GM18507 (cell line): ENCODE results near the gene MPV17L.
"Not testable (repeated sequence)": the region's sequence is repeated elsewhere in the genome, so short reads cannot be mapped to it uniquely, and the experiment has no call there.

Experiments used
- DNase-seq: peaks from one replicate; pipeline ENCODE4 v3.0.0; 2011; ENCODE audit warnings: low read depth; ENCODE audit not compliant: insufficient read length; ENCODE audit errors: extremely low spot score
- FAIRE-seq: peaks from 2 replicates; lab custom pipeline; 2011; peaks lifted over from hg19 to GRCh38; lab: Jason Lieb, UNC

Gene MPV17L

GRCh38 chr16:15443753-15444152 is 48.2 kb downstream of the MPV17L start:
- DNase-seq (no peak), FAIRE-seq (no peak)

- no peak for DNase-seq
- FAIRE-seq: no peak
Observed at GRCh38 chr16:15444264-15444663, 48.7 kb downstream of the MPV17L start.

- FAIRE-seq (no peak), DNase-seq (no peak)
Observed at GRCh38 chr16:15445450-15445849, 49.9 kb downstream of the MPV17L start.

- FAIRE-seq (no peak), DNase-seq (no peak)
Observed at GRCh38 chr16:15446901-15447300, 51.3 kb downstream of the MPV17L start.

- FAIRE-seq (no peak), DNase-seq (no peak)
Observed at GRCh38 chr16:15450624-15451023, 55.1 kb downstream of the MPV17L start.

- no peak for FAIRE-seq
- no peak for DNase-seq
Observed at GRCh38 chr16:15451098-15451731, 55.7 kb downstream of the MPV17L start.

- DNase-seq: no peak
- no peak for FAIRE-seq
Observed at GRCh38 chr16:15452246-15452855, 56.8 kb downstream of the MPV17L start.

GRCh38 chr16:15453296-15453695 is 57.7 kb downstream of the MPV17L start:
- FAIRE-seq, DNase-seq: not testable (repeated sequence)

GRCh38 chr16:15454933-15455332 is 59.4 kb downstream of the MPV17L start:
- FAIRE-seq, DNase-seq: not testable (repeated sequence)

GRCh38 chr16:15457400-15457799 is 61.8 kb downstream of the MPV17L start:
- no peak for FAIRE-seq
- no peak for DNase-seq

- DNase-seq (no peak), FAIRE-seq (no peak)
Observed at GRCh38 chr16:15457958-15458357, 62.4 kb downstream of the MPV17L start.

GRCh38 chr16:15459791-15460190 is 64.2 kb downstream of the MPV17L start:
- DNase-seq (no peak), FAIRE-seq (no peak)

GRCh38 chr16:15460601-15461000 is 65.0 kb downstream of the MPV17L start:
- no peak for FAIRE-seq
- no peak for DNase-seq

GRCh38 chr16:15461376-15461775 is 65.8 kb downstream of the MPV17L start:
- DNase-seq: no peak
- FAIRE-seq: no peak
